ENCODE data around the gene NACAD. TPM values are rescaled to one million over a fixed set of nuclear protein-coding genes. Genes with fewer than 3 reads are reported as not detected.

NACAD gene, protein sequence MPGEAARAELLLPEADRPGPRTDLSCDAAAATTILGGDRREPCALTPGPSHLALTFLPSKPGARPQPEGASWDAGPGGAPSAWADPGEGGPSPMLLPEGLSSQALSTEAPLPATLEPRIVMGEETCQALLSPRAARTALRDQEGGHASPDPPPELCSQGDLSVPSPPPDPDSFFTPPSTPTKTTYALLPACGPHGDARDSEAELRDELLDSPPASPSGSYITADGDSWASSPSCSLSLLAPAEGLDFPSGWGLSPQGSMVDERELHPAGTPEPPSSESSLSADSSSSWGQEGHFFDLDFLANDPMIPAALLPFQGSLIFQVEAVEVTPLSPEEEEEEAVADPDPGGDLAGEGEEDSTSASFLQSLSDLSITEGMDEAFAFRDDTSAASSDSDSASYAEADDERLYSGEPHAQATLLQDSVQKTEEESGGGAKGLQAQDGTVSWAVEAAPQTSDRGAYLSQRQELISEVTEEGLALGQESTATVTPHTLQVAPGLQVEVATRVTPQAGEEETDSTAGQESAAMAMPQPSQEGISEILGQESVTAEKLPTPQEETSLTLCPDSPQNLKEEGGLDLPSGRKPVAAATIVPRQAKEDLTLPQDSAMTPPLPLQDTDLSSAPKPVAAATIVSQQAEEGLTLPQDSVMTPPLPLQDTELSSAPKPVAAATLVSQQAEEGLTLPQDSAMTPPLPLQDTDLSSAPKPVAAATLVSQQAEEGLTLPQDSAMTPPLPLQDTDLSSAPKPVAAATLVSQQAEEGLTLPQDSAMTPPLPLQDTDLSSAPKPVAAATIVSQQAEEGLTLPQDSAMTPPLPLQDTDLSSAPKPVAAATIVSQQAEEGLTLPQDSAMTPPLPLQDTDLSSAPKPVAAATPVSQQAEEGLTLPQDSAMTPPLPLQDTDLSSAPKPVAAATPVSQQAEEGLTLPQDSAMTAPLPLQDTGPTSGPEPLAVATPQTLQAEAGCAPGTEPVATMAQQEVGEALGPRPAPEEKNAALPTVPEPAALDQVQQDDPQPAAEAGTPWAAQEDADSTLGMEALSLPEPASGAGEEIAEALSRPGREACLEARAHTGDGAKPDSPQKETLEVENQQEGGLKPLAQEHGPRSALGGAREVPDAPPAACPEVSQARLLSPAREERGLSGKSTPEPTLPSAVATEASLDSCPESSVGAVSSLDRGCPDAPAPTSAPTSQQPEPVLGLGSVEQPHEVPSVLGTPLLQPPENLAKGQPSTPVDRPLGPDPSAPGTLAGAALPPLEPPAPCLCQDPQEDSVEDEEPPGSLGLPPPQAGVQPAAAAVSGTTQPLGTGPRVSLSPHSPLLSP (N-terminal part only)
- total RNA-seq (2022): 1.0 and 1.1 TPM in 2 replicates
- Bru-seq, nascent RNA: percentile 20 among the genes with signal in this experiment
- percentile 24 among the genes with signal in this experiment for BruChase-seq, experiment 1, labeled RNA remaining after a 2-hour chase
- percentile 33 among the genes with signal in this experiment for BruChase-seq, experiment 2, labeled RNA remaining after a 6-hour chase
- long read RNA-seq, partial matches to known transcripts: 1 of 1 reads
- long read RNA-seq, other reads (novel, unspliced or antisense): 0 of 1 reads

DNA sequence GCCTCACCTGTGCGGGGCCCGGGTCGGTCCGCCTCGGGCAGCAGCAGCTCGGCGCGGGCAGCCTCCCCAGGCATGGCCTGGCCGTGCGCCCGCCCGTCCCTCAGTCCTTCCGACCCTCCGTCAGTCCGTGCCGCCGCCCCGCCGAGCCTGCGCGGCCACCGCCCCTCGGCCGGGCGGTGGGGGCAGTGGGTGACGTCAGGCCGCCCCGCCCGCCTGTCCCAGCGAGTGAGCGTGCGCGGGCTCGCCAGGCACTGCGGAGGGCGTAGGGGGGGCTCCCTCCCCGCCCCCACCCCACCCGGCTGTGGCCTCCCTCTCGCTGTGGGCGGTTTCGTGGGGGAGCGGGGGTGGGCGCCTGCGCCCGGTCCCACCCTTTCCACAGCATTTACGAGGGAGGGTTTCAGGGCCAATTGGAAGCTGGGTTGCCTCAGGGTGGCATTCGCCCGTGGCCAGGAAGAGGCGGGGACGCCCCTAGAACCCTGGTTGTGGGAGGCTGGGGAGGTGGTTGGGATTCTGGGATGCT lies at the start of gene NACAD:
Gene NACAD, minus strand, starts transcription at position 149 of the 520 bp plus-strand sequence. Its CDS starts 75 bp downstream, at position 74.
- Mint-ChIP-seq H3K4me3 (ENCODE audit: unreplicated experiment) (peak within 1 kb of the TSS; percentile 63), H3K4me1 (ENCODE audit: low read depth, unreplicated experiment) (peaks cover 8% of the 10 kb centered on the region), H3K36me3 (ENCODE audit: insufficient read depth, unreplicated experiment) (peaks cover 6% of the 10 kb centered on the region), H3K27me3 (ENCODE audit: insufficient read depth, unreplicated experiment) (no peaks in the 10 kb centered on the region), H3K9me3 (ENCODE audit: unreplicated experiment) (peaks cover 6% of the 10 kb centered on the region), H3K27ac (ENCODE audit: unreplicated experiment) (no peak within 1 kb of the TSS)
- Histone ChIP-seq H3K4me3 (ENCODE audit: low read depth, low read length) (peak within 1 kb of the TSS; percentile 55), H3K36me3 (ENCODE audit: control insufficient read depth, insufficient read depth, low read length) (no peaks in the 10 kb centered on the region), H3K9me3 (no peaks in the 10 kb centered on the region), H3K4me1 (no peaks in the 10 kb centered on the region), H3K27me3 (replicated peaks; ENCODE audit: control insufficient read depth, insufficient read depth, low read length) (no peaks in the 10 kb centered on the region)
- DNase-seq: peak in 1 of 2 experiments; percentile 32
- ChIA-PET POLR2A (no interaction called here), CTCF (no interaction called here)
- intact Hi-C loops (cut with micrococcal nuclease; ENCODE audit: unreplicated experiment): no loop called here
- TF ChIP-seq, protein P1, sequence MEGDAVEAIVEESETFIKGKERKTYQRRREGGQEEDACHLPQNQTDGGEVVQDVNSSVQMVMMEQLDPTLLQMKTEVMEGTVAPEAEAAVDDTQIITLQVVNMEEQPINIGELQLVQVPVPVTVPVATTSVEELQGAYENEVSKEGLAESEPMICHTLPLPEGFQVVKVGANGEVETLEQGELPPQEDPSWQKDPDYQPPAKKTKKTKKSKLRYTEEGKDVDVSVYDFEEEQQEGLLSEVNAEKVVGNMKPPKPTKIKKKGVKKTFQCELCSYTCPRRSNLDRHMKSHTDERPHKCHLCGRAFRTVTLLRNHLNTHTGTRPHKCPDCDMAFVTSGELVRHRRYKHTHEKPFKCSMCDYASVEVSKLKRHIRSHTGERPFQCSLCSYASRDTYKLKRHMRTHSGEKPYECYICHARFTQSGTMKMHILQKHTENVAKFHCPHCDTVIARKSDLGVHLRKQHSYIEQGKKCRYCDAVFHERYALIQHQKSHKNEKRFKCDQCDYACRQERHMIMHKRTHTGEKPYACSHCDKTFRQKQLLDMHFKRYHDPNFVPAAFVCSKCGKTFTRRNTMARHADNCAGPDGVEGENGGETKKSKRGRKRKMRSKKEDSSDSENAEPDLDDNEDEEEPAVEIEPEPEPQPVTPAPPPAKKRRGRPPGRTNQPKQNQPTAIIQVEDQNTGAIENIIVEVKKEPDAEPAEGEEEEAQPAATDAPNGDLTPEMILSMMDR (IDR thresholded peaks at IDR 0.05; ENCODE audit: insufficient read depth in 1 of 2, low read depth in 1 of 2, low read length in 1 of 2, severe bottlenecking in 1 of 2, unreplicated experiment in 1 of 2): no peak
- no TSS peak for BruUV-seq (replicated peaks)

DNA sequence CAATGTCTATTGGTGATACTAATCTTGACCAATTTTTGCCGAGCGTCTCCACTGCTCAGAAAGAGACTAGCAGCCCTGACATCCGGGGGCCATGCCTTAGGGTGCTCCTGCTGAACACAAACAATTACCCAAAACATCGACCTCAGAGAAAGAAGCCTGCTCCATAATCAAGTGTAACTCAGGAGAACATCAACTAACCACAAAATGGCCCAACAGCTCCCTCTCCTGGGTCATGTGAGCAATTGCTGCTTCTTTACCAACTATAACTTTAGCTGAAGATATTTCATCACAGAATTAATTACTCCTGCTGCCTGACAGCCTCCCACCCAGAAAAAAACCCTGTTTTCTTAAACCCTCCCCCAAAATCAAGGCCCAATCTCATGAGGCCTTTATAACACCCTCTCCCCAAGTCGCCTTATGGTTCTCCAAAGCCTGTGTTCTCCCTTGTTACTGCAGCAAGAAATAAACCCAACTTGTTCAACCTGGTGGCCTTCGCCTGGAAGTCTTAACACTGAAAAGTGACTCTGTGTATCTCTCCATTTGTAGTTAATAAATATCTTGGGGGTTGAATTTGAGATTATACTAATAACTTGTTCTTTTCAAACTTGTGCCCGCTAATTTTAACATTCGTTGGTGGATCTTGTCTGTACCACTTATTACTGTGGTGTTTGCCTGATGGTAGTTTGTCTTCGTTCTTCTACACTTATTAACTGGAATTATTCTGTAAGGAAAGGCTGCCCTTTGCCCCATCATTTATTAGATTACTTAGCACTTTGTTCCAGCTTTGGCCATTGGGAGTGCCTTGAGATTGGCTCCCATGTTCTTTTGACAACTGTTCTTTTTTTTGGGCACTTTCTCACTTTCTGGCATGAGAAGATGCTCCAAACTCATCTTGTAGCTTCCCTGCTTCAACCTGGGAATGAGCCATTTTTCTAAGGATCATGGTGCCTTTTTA lies 47.6 kb upstream of the NACAD start:
- BruUV-seq (replicated peaks): no TSS peak
- H3K27me3 Mint-ChIP-seq (ENCODE audit: insufficient read depth, unreplicated experiment): peaks cover 13% of the 10 kb centered on the region
- Histone ChIP-seq H3K36me3 (ENCODE audit: control insufficient read depth, insufficient read depth, low read length) (no peaks in the 10 kb centered on the region), H3K4me1 (no peaks in the 10 kb centered on the region), H3K4me3 (ENCODE audit: low read depth, low read length) (no peak overlapping the region), H3K9me3 (no peaks in the 10 kb centered on the region), H3K27me3 (replicated peaks; ENCODE audit: control insufficient read depth, insufficient read depth, low read length) (no peaks in the 10 kb centered on the region)
- TF ChIP-seq, protein P1 (IDR thresholded peaks at IDR 0.05; ENCODE audit: insufficient read depth in 1 of 2, low read depth in 1 of 2, low read length in 1 of 2, severe bottlenecking in 1 of 2, unreplicated experiment in 1 of 2): peak; percentile 80 to 88
- H3K27ac Mint-ChIP-seq (ENCODE audit: unreplicated experiment): no peak overlapping the region
- no peaks in the 10 kb centered on the region for H3K36me3 Mint-ChIP-seq (ENCODE audit: insufficient read depth, unreplicated experiment)
- intact Hi-C loops (cut with micrococcal nuclease; ENCODE audit: unreplicated experiment): loop anchor here (1.0 to 2.0 kb wide), 5 partner anchors 58 to 548 kb away; no protein-coding TSS in a partner anchor
- ChIA-PET CTCF (interaction anchor here (0.5 to 2.1 kb wide), 11 partner anchors 13 to 759 kb away, joined by 3 to 29 read pairs (median 4); partner anchors contain the start of genes CCM2 and TBRG4), POLR2A (interaction anchor here (0.8 kb wide), 1 partner anchor 288 kb away, joined by 3 read pairs; the partner anchor contains the start of gene H2AZ2)
- no peaks in the 10 kb centered on the region for H3K4me1 Mint-ChIP-seq (ENCODE audit: low read depth, unreplicated experiment)
- H3K9me3 Mint-ChIP-seq (ENCODE audit: unreplicated experiment): no peaks in the 10 kb centered on the region
- H3K4me3 Mint-ChIP-seq (ENCODE audit: unreplicated experiment): no peak overlapping the region
- peak in 1 of 2 experiments; percentile 68 for DNase-seq
